ENCODE results near the gene REC114. TPM values are rescaled to one million over a fixed set of nuclear protein-coding genes. Genes with fewer than 3 reads are reported as not detected.

Gene REC114
- total and polyA plus RNA-seq, 10 of the 15 experiments (the other 5 are each of a cell fraction or from before 2014, with no cell fraction given) = not detected

- TF ChIP-seq USF1 (IDR thresholded peaks at IDR 0.05; ENCODE audit: borderline replicate concordance, extremely low read length, insufficient read depth, low read depth, low read length) = no peak
- TF ChIP-seq ZNF592 (IDR thresholded peaks at IDR 0.05) = no peak
- no peak for TF ChIP-seq IKZF1 (conservative IDR thresholded peaks at IDR 0.05)
- no peak for TF ChIP-seq KLF5 (IDR thresholded peaks at IDR 0.05; ENCODE audit: partially characterized antibody)
Observed at GRCh38 chr15:73572296-73572695, 129.3 kb downstream of the REC114 start (continued).

- H4K20me1 ChIP-seq (ENCODE audit: control insufficient read depth, insufficient read depth) = no peaks in the 10 kb centered on the region; the same call in 1 of the 2 replicates
- no peaks in the 10 kb centered on the region for H3K9me3 ChIP-seq (replicated peaks; ENCODE audit: control insufficient read depth, insufficient read depth, low read length)
- RAD21 ChIA-PET (ENCODE audit: unreplicated experiment) = no interaction called here
- POLR2A ChIA-PET = no interaction called here
- CTCF ChIA-PET = no interaction called here
- no peak overlapping the region for H3K9ac ChIP-seq (ENCODE audit: control insufficient read depth, insufficient read depth, low read length)
- DNase-seq (ENCODE audit: low read depth, low spot score) (no peak), FAIRE-seq (no peak), ATAC-seq (no peak)
- no peak overlapping the region for H3K4me2 ChIP-seq (ENCODE audit: control insufficient read depth, insufficient read depth)
- in situ Hi-C loops (cut with MboI) = no loop called here
- no peaks in the 10 kb centered on the region for H3K27me3 ChIP-seq (replicated peaks in 1 of 2; ENCODE audit: control insufficient read depth in 2 of 2, insufficient read depth in 2 of 2, low read length in 1 of 2)
- no peaks in the 10 kb centered on the region for H3K4me1 ChIP-seq (ENCODE audit: control insufficient read depth, insufficient read depth, low read length)
- no peaks in the 10 kb centered on the region for H3K79me2 ChIP-seq (ENCODE audit: control insufficient read depth, insufficient read depth, low read length)
- SMC1A ChIA-PET (ENCODE audit: uncharacterized antibody, unreplicated experiment) = no interaction called here
- H2AFZ ChIP-seq (ENCODE audit: control insufficient read depth, low read depth, low read length) = no peak overlapping the region
- intact Hi-C loops (cut with micrococcal nuclease; ENCODE audit: unreplicated experiment) = no loop called here
- H3K4me3 ChIP-seq = no peak overlapping the region
- peaks cover 11 to 19% of the 10 kb centered on the region in 2 experiments for H3K36me3 ChIP-seq (ENCODE audit: control insufficient read depth in 2 of 2, insufficient read depth in 2 of 2, low read length in 1 of 2)
- WGBS (ENCODE audit: insufficient coverage, insufficient replicate concordance, low lambda C conversion rate, missing lambda C conversion rate) = 100% methylated on average over 1 of the region's 1 CpG
- H3K27ac ChIP-seq (ENCODE audit: control insufficient read depth, insufficient read depth) = no peak overlapping the region
- BruUV-seq (replicated peaks) = no TSS peak
- TF ChIP-seq TAF1 (IDR thresholded peaks at IDR 0.05; ENCODE audit: borderline replicate concordance, low read depth, low read length) = no peak
- TF ChIP-seq BACH1 (IDR thresholded peaks at IDR 0.05; ENCODE audit: borderline replicate concordance) = no peak
- no peak for TF ChIP-seq BMI1 (IDR thresholded peaks at IDR 0.05; ENCODE audit: borderline replicate concordance)
- TF ChIP-seq RAD51 (IDR thresholded peaks at IDR 0.05) = no peak
- TF ChIP-seq CBX3 (IDR thresholded peaks at IDR 0.05; ENCODE audit: borderline replicate concordance, low read depth) = no peak
- TF ChIP-seq USF2 (IDR thresholded peaks at IDR 0.05; ENCODE audit: borderline replicate concordance, low read depth, low read length) = no peak
- no peak for TF ChIP-seq WRNIP1 (IDR thresholded peaks at IDR 0.05; ENCODE audit: borderline replicate concordance, low read depth, low read length)
- no peak for TF ChIP-seq ZNF592 (IDR thresholded peaks at IDR 0.05)
- no peak for TF ChIP-seq PAX8 (IDR thresholded peaks at IDR 0.05)
- TF ChIP-seq IKZF1 (conservative IDR thresholded peaks at IDR 0.05) = no peak
Observed at GRCh38 chr15:73573037-73573436, 130.1 kb downstream of the REC114 start.

All from GM12878 (cell line).